Gastroesophageal sphincter (tissue), 4 donors: ENCODE data around the gene C1QL4. TPM values are rescaled to one million over a fixed set of nuclear protein-coding genes. Genes with fewer than 3 reads are reported as not detected.
A peak's percentile ranks its signal among the peaks of the same experiment; 100 is the strongest.
"Not testable (repeated sequence)": the region's sequence is repeated elsewhere in the genome, so short reads cannot be mapped to it uniquely, and the experiment has no call there.

Experiments
- ATAC-seq: fragments of 150-250 bp; one replicate; pipeline ENCODE4 v1.9.1; 2016; ENCODE audit warnings: mild to moderate bottlenecking, moderate library complexity
- H3K27ac ChIP-seq, 4 donors: fragments of 200-600 bp; sonication (generic) in 3 of 4; 1 replicate in 3 of 4; 2 replicates in 1 of 4; pipeline ENCODE4 v1.5.1; 2016 to 2019
- H3K27me3 ChIP-seq: fragments of 200-600 bp; sonication (generic); one replicate; pipeline ENCODE4 v1.5.1; 2019
- H3K36me3 ChIP-seq, 2 donors: fragments of 200-600 bp; sonication (generic); one replicate each; pipeline ENCODE4 v1.5.1; 2019; ENCODE audit warnings: control low read depth in 1 of 2
- H3K4me1 ChIP-seq, 3 donors: fragments of 200-600 bp; sonication (generic); 1 replicate in 2 of 3; 2 replicates in 1 of 3; pipeline ENCODE4 v1.5.1; 2016 to 2019; ENCODE audit warnings: control low read depth in 2 of 3
- H3K4me3 ChIP-seq, 2 donors: fragments of 200-600 bp; sonication (generic); one replicate each; pipeline ENCODE4 v1.5.1; 2019; ENCODE audit warnings: mild to moderate bottlenecking in 1 of 2, moderate library complexity in 1 of 2
- H3K9me3 ChIP-seq, 3 donors: fragments of 200-600 bp; sonication (generic); one replicate each; pipeline ENCODE4 v1.5.1; 2017 to 2019; ENCODE audit warnings: control low read depth in 2 of 3
- EP300 ChIP-seq: sonication (generic); formaldehyde crosslinking; IDR thresholded peaks from one replicate; pipeline ENCODE4 v1.6.1; 2017; ENCODE audit warnings: antibody characterized with exemption, mild to moderate bottlenecking
- POLR2A ChIP-seq, 2 donors: fragments of 450-650 bp; IDR thresholded peaks; one replicate each; pipeline ENCODE4 v1.6.1; 2017; ENCODE audit warnings: antibody characterized with exemption in 2 of 2, mild to moderate bottlenecking in 2 of 2, moderate library complexity in 1 of 2
- POLR2AphosphoS5 ChIP-seq: sonication (generic); formaldehyde crosslinking; IDR thresholded peaks from one replicate; pipeline ENCODE4 v1.6.1; 2017; ENCODE audit warnings: antibody characterized with exemption
- WGBS, 2 donors: methylation state at CpG; one replicate each; pipeline ENCODE4 v1.1.5; 2018; ENCODE audit warnings: low coverage in 1 of 2; 5-methylcytosine and 5-hydroxymethylcytosine counted together
- total RNA-seq, 4 donors: library from RNA; depleted of rRNA; stranded (reverse); fragments of >200 nt; gene quantifications; one replicate each; pipeline ENCODE4 v1.1.0, GENCODE V29; 2016
- TF ChIP-seq, protein P1 (sequence below), 4 experiments: fragments of 200-600 bp in 2 of 4; fragments of 450-650 bp in 2 of 4; sonication (generic) in 1 of 4; IDR thresholded peaks; one replicate each; pipeline ENCODE4 v1.5.1; 2017 to 2019; ENCODE audit warnings: antibody characterized with exemption in 4 of 4, mild to moderate bottlenecking in 2 of 4, moderate library complexity in 2 of 4

Gene C1QL4
- total RNA-seq, 4 donors from 2014 or later: not detected

DNA sequence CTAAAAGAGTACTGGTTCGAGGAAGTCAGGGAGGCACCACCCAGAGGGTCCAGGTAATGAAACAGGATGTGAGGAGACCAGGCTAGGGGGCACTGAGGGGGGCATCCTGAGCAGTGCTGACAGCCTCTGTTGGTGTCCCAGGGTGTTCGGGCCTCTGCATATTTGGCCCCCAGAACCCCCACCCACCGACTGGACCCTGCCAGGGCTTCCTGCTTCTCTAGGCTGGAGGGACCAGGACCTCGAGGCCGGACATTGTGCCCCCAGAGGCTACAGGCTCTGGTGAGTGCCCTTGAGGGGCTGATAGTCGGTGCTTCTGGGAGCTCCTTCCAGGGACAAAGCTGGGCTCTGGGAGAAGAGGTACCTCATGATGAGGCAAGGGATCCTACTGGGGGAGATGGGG is 11.4 kb downstream of the C1QL4 start:
- peaks cover 0 to 16% (median 10%) of the 10 kb centered on the region in 3 donors for H3K4me1 ChIP-seq
- peaks cover 12% of the 10 kb centered on the region for H3K27me3 ChIP-seq
- no peak overlapping the region for H3K4me3 ChIP-seq
- WGBS, 2 donors: 92 to 100% methylated on average over 2 to 4 of the region's 6 CpGs
- TF ChIP-seq POLR2AphosphoS5: no peak
- TF ChIP-seq POLR2A (IDR thresholded peaks at IDR 0.05): no peak
- TF ChIP-seq, protein P1, sequence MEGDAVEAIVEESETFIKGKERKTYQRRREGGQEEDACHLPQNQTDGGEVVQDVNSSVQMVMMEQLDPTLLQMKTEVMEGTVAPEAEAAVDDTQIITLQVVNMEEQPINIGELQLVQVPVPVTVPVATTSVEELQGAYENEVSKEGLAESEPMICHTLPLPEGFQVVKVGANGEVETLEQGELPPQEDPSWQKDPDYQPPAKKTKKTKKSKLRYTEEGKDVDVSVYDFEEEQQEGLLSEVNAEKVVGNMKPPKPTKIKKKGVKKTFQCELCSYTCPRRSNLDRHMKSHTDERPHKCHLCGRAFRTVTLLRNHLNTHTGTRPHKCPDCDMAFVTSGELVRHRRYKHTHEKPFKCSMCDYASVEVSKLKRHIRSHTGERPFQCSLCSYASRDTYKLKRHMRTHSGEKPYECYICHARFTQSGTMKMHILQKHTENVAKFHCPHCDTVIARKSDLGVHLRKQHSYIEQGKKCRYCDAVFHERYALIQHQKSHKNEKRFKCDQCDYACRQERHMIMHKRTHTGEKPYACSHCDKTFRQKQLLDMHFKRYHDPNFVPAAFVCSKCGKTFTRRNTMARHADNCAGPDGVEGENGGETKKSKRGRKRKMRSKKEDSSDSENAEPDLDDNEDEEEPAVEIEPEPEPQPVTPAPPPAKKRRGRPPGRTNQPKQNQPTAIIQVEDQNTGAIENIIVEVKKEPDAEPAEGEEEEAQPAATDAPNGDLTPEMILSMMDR (IDR thresholded peaks at IDR 0.05): no peak
- H3K27ac ChIP-seq: no peak overlapping the region
- ATAC-seq: no peak
- no peaks in the 10 kb centered on the region for H3K36me3 ChIP-seq
- no peaks in the 10 kb centered on the region for H3K9me3 ChIP-seq

DNA sequence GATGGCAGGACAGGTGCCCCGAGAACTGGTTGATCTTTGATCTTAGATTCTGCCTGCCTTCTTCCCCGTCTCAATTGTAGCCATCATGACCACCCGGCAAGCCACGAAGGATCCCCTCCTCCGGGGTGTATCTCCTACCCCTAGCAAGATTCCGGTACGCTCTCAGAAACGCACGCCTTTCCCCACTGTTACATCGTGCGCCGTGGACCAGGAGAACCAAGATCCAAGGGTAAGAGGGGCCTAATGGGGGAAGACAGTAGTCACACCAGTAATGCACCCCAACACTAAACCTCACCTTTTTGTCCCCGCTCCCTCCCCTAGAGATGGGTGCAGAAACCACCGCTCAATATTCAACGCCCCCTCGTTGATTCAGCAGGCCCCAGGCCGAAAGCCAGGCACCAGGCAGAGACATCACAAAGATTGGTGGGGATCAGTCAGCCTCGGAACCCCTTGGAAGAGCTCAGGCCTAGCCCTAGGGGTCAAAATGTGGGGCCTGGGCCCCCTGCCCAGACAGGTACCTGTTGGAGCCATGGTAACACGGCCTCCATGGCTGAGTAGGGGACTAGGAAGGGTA is 13.4 kb downstream of the C1QL4 start:
- Histone ChIP-seq H3K36me3 (no peaks in the 10 kb centered on the region), H3K4me1 (peaks cover 0 to 16% (median 10%) of the 10 kb centered on the region in 3 donors), H3K4me3 (peak overlapping the region; percentile 19 to 69), H3K27ac (peak overlapping the region in 1 of 4 donors; percentile 80), H3K27me3 (no peaks in the 10 kb centered on the region), H3K9me3 (no peaks in the 10 kb centered on the region)
- TF ChIP-seq, protein P1 (IDR thresholded peaks at IDR 0.05): no peak
- TF ChIP-seq POLR2A (IDR thresholded peaks at IDR 0.05): no peak
- TF ChIP-seq POLR2AphosphoS5: no peak
- no peak for TF ChIP-seq EP300
- WGBS, 2 donors: 0% methylated on average over 3 to 5 of the region's 19 CpGs
- no peak for ATAC-seq

DNA sequence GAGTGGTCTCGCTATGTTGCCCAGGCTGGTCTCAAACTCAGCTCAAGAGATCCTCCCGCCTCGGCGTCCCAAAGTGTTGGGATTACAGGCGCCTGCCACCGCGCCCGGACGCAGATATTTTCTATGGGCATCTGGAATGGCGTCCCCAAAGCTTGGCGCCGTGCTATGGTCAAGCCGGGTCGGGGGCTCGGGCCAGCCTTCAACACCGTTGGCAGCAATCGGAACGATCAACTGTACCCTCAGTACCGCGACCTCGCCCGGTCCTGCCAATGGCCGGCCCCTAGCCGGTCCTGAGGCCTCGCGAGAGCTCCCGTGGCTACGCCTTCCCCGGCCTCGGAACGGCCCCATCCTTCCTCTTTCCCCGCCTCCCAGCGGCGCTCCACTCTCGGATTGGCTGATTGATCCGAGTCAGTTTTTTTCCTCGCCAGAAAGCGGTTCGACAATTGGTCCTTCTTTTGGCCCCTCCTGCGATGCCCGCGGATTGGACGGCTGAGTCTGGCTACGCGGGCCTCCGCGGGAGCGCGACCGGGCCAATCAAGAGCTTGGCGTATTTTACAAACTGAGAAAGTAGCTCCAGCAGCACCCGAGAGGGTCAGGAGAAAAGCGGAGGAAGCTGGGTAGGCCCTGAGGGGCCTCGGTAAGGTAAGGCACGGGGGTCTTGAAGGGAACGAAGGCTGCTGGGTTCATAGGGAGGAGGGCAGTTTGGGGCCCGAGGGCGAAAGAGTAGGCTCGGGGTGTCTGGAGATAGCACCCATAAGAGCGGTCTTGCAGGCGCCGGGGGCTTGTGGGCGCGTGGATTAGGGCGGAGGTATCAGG is 14.1 kb downstream of the C1QL4 start, which contains the start of gene TROAP:
Gene TROAP (plus strand): TSS at position 548 of the 816 bp plus-strand sequence. CDS start 354 bp downstream, outside the sequence.
- peaks cover 0 to 16% (median 10%) of the 10 kb centered on the region in 3 donors for H3K4me1 ChIP-seq
- H3K27ac ChIP-seq: peak within 1 kb of the TSS in 3 of 4 donors; percentile 77 to 80 (median 78)
- H3K27me3 ChIP-seq: no peaks in the 10 kb centered on the region
- 0% methylated on average over 14 to 20 of the region's 65 CpGs for WGBS, 2 donors
- no peaks in the 10 kb centered on the region for H3K9me3 ChIP-seq
- ATAC-seq: peak; percentile 99
- H3K36me3 ChIP-seq: no peaks in the 10 kb centered on the region
- TF ChIP-seq, protein P1 (IDR thresholded peaks at IDR 0.05): peak in 1 of 4 experiments; percentile 9
- peak; percentile 54 for TF ChIP-seq POLR2AphosphoS5
- no peak for TF ChIP-seq EP300
- TF ChIP-seq POLR2A (IDR thresholded peaks at IDR 0.05): peak; percentile 21 to 56
- H3K4me3 ChIP-seq: peak within 1 kb of the TSS; percentile 42 to 69

DNA sequence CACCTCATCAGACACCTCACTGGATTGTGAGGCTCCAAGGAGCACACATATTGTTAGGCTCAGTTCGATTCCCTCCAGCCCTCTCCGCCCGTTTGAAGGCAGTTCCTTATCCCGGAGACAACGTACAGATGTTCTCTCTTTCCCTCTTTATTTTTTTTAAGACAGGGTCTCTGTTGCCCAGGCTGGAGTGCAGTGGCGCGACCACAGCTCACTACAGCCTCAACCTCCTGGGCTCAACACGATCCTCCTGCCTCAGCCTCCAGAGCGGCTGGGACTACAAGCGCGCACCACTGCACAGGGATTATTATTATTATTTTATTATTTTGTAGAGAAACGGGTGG is 14.7 kb downstream of the C1QL4 start:
- Histone ChIP-seq H3K27ac (peak overlapping the region in 3 of 4 donors; percentile 77 to 80 (median 78)), H3K4me1 (peaks cover 0 to 16% (median 10%) of the 10 kb centered on the region in 3 donors), H3K27me3 (no peaks in the 10 kb centered on the region), H3K9me3 (no peaks in the 10 kb centered on the region), H3K36me3 (no peaks in the 10 kb centered on the region), H3K4me3 (peak overlapping the region; percentile 42 to 69)
- WGBS, 2 donors: 0 to 56% methylated on average over 1 to 6 of the region's 12 CpGs
- ATAC-seq: no peak
- no peak for TF ChIP-seq POLR2A (IDR thresholded peaks at IDR 0.05)
- TF ChIP-seq POLR2AphosphoS5: no peak
- TF ChIP-seq, protein P1 (IDR thresholded peaks at IDR 0.05): no peak
- no peak for TF ChIP-seq EP300

DNA sequence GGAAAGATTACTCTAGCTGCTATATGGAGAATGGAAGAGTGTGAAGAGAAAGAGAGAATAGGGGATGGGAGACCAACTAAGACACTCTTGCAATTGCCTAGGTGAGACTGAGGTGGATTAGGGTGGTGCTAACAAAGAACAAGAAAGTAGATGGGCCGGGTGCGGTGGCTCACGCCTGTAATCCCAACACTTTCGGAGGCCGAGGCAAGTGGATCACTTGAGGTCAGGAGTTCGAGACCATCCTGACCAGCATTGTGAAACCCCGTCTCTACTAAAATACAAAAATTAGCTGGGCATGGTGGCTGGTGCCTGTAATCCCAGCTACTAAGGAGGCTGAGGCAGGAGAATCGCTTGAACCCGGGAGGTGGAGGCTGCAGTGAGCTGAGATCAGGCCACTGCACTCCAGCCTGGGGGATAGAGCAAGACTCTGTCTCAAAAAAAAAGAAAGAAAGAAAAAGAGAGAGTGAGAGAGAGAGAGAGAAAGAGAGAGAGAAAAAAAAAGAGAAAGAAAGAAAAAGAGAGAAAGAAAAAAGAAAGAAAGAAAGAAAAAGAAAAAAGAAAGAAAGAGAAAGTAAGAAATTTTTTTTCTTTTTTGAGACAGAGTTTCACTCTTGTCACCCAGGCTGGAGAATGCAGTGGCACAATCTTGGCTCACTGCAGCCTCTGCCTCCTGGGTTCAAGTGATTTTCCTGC is 16.4 kb downstream of the C1QL4 start:
- WGBS, 2 donors: 87 to 90% methylated on average over 7 to 9 of the region's 9 CpGs
- not testable (repeated sequence) for H3K9me3 ChIP-seq, H3K27ac ChIP-seq, H3K27me3 ChIP-seq, H3K4me3 ChIP-seq, ATAC-seq, H3K36me3 ChIP-seq
- H3K4me1 ChIP-seq: peaks cover 0 to 16% (median 10%) of the 10 kb centered on the region in 3 donors

DNA sequence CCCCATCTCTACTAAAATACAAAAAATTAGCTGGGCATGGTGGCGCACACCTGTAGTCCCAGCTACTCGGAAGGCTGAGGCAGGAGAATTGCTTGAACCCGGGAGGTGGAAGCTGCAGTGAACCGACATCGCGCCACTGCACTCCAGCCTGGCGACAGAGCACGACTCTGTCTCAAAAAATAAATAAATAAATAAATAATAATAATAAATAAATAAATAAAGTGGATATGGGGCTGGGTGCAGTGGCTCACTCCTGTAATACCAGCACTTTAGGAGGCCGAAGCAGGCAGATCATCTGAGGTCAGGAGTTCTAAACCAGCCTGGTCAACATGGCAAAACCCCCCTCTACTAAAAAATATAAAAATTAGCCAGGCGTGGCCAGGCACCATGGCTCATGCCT is 19.9 kb downstream of the C1QL4 start:
- not testable (repeated sequence) for ATAC-seq, H3K4me1 ChIP-seq, H3K36me3 ChIP-seq, H3K9me3 ChIP-seq, H3K4me3 ChIP-seq, H3K27ac ChIP-seq
- peaks cover 16% of the 10 kb centered on the region for H3K27me3 ChIP-seq
- WGBS, 2 donors: 88% methylated on average over 9 of the region's 10 CpGs; no CpG with 5 or more reads in 1 of the 2 donors
